Activated T-cell treated with anti-CD3 and anti-CD28 coated beads, Interleukin-2, amount 50 U/mL, for 4 hours (primary cell): ENCODE results near the gene SPATS2L. TPM values are rescaled to one million over a fixed set of nuclear protein-coding genes. Genes with fewer than 3 reads are reported as not detected.

ENCODE experiments used
- ATAC-seq, 2 donors: fragments of 200-7000 bp; cut with Tn5 transposase; one replicate each; pipeline ENCODE4 v1.10.0; 2021
- DNase-seq: peaks from one replicate; pipeline ENCODE4 v3.0.0-alpha.2; 2020
- H3K27me3 Mint-ChIP-seq: one replicate; pipeline ENCODE4 v1.8.0; 2021; ENCODE audit warnings: low read depth, mixed read lengths
- H3K36me3 Mint-ChIP-seq: one replicate; pipeline ENCODE4 v1.8.0; 2022; ENCODE audit warnings: mixed read lengths; ENCODE audit not compliant: insufficient read depth
- H3K4me1 Mint-ChIP-seq: one replicate; pipeline ENCODE4 v1.8.0; 2021; ENCODE audit warnings: low read depth, mixed read lengths
- H3K4me3 Mint-ChIP-seq: one replicate; pipeline ENCODE4 v1.8.0; 2021; ENCODE audit warnings: mild to moderate bottlenecking, moderate library complexity, mixed read lengths
- H3K9me3 Mint-ChIP-seq: one replicate; pipeline ENCODE4 v1.8.0; 2021; ENCODE audit warnings: mixed read lengths
- total RNA-seq, 3 donors: library from RNA; stranded (reverse); gene quantifications; one replicate each; pipeline ENCODE4 v1.2.1, GENCODE V29; 2021

SPATS2L gene
- total RNA-seq, 3 donors from 2014 or later = 6.6 to 9.5 (median 8.8) TPM

DNA sequence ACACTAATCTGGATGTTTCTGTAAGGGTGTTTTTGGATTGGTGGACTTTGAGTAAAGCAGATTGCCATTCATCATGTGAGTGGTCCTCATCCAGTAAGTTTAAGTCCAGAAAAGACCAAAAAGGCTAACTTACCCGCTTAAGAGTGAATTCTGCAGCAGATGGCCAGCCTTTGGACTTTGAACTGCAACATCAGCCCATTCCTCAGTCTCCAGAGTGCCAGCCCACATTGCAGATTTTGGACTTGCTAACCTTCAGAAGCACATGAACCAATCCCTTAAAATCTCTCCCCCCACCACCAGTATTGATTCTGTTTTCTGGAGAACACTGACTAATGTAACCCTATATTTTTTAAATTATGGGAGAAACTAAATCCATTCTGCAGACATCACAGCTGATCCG lies 30.0 kb upstream of the SPATS2L start:
- no peaks in the 10 kb centered on the region for H3K4me1 Mint-ChIP-seq
- no peaks in the 10 kb centered on the region for H3K36me3 Mint-ChIP-seq
- no peak for DNase-seq
- H3K9me3 Mint-ChIP-seq = no peaks in the 10 kb centered on the region
- peaks cover 5% of the 10 kb centered on the region for H3K27me3 Mint-ChIP-seq
- no peak overlapping the region for H3K4me3 Mint-ChIP-seq
- no peak for ATAC-seq

- Mint-ChIP-seq H3K36me3 (no peaks in the 10 kb centered on the region), H3K4me3 (no peak overlapping the region), H3K27me3 (peaks cover 14% of the 10 kb centered on the region), H3K9me3 (no peaks in the 10 kb centered on the region), H3K4me1 (no peaks in the 10 kb centered on the region)
- DNase-seq = no peak
- no peak for ATAC-seq
These were observed 27.7 kb upstream of the SPATS2L start for GRCh38 chr2:200278694-200279316.

DNA sequence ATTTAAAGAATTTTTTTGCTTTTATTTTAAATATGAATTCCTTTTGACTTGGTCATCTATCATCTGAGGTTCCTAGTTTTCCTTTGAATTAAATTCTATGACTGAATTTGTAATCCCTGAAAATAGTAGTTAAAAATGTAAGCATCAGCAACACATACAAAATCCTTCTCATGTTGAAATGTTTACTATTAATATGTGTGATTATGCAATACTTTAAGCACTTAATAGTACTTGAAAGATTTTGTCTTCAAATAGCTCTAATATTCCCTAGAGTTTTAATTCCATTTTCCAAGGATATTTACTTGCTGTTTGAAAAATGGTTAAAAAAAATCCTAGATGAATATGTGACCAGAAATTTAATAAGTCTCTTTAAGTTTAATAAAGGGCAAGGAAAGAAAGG lies 26.6 kb upstream of the SPATS2L start:
- DNase-seq = no peak
- no peaks in the 10 kb centered on the region for H3K4me1 Mint-ChIP-seq
- ATAC-seq = no peak
- H3K27me3 Mint-ChIP-seq = peaks cover 16% of the 10 kb centered on the region
- H3K4me3 Mint-ChIP-seq = no peak overlapping the region
- no peaks in the 10 kb centered on the region for H3K36me3 Mint-ChIP-seq
- no peaks in the 10 kb centered on the region for H3K9me3 Mint-ChIP-seq

DNA sequence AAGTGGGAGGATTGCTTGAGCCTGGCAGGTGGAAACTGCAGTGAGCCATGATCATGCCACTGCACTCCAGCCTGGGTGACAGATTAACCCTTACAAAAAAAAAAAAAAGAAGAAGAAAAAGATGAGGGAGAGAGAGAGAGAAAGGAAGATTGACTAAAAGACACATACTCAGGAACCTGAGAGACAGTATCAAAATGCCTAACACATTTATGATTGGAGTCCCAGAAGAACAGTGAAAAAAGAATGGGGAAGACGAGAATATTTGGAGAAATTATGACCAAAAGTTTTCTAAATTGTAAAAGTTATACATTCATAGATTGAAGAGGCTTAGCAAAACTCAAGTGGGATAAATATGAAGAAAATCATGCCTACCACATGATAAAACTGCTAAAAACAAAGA lies 19.9 kb upstream of the SPATS2L start:
- ATAC-seq (no peak), DNase-seq (no peak)
- Mint-ChIP-seq H3K4me3 (no peak overlapping the region), H3K27me3 (peaks cover 25% of the 10 kb centered on the region), H3K4me1 (no peaks in the 10 kb centered on the region), H3K36me3 (no peaks in the 10 kb centered on the region), H3K9me3 (peaks cover 3% of the 10 kb centered on the region)

DNA sequence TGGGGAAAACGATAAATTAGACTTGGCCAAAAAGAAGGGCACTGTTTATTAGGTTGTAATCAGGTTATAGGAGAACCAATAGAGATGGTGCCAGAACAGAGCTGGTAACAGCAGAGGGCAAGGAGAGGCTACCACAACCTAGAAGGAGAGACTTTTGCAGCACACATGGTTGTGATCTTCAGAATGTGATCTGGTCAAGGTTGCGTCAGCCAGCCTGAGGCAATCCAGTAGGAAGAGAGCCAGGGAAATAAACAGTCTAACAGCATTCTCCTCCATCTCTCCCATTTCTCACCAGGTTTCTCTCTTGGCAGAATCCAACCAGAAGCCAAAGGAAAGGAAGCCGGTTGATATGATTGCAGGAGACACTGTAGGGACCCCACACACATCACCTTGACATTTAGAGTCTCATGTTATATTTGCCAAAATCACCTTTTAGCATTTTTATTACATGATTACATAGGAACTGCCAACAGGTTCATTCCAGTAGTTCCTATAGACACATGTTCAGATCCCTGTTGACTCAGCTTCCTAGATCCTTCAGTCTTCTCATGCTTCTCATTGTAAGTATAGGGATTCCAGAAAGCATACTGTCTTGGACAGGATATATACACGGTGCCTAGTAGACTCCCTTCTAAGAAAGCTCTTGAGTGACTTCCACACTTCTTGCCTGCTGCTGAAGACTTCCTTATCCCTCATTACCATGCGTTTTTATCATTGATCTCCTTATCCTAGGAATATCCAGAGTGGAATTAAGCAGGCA lies 17.6 kb upstream of the SPATS2L start:
- H3K4me3 Mint-ChIP-seq = no peak overlapping the region
- H3K27me3 Mint-ChIP-seq = peaks cover 15% of the 10 kb centered on the region
- H3K36me3 Mint-ChIP-seq = no peaks in the 10 kb centered on the region
- no peak for ATAC-seq
- DNase-seq = no peak
- no peaks in the 10 kb centered on the region for H3K4me1 Mint-ChIP-seq
- H3K9me3 Mint-ChIP-seq = peaks cover 3% of the 10 kb centered on the region

- H3K4me3 Mint-ChIP-seq = no peak overlapping the region
- no peaks in the 10 kb centered on the region for H3K4me1 Mint-ChIP-seq
- no peaks in the 10 kb centered on the region for H3K36me3 Mint-ChIP-seq
- H3K9me3 Mint-ChIP-seq = no peaks in the 10 kb centered on the region
- ATAC-seq (no peak), DNase-seq (no peak)
- H3K27me3 Mint-ChIP-seq = peaks cover 3% of the 10 kb centered on the region
These were observed 10.4 kb upstream of the SPATS2L start for GRCh38 chr2:200296118-200296517.

GRCh38 chr2:200297100-200297499 lies 9.4 kb upstream of the SPATS2L start:
- DNase-seq (no peak), ATAC-seq (no peak)
- Mint-ChIP-seq H3K9me3 (no peaks in the 10 kb centered on the region), H3K36me3 (no peaks in the 10 kb centered on the region), H3K27me3 (no peaks in the 10 kb centered on the region), H3K4me3 (no peak overlapping the region), H3K4me1 (no peaks in the 10 kb centered on the region)

DNA sequence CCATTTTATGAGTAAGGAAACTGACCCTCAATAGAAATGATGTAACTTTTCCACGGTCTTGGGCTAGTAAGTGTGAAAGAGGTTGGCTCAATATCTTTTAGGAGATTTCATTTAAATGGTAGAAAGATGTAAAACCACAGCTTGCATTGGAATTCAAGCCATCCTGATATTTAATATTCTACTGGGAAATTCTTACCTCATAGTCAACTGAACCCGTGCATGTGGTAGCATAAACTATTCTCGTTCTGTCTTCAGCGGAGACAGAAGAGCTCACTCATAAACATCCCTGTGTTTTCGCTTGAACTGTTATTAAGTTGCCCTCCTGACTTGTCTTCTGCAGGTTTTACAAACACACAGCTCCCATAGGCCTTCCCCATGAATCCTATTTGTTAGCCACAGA lies 8.5 kb upstream of the SPATS2L start:
- no peaks in the 10 kb centered on the region for H3K9me3 Mint-ChIP-seq
- no peak for ATAC-seq
- H3K4me1 Mint-ChIP-seq = no peaks in the 10 kb centered on the region
- no peaks in the 10 kb centered on the region for H3K36me3 Mint-ChIP-seq
- H3K4me3 Mint-ChIP-seq = no peak overlapping the region
- no peaks in the 10 kb centered on the region for H3K27me3 Mint-ChIP-seq
- no peak for DNase-seq

DNA sequence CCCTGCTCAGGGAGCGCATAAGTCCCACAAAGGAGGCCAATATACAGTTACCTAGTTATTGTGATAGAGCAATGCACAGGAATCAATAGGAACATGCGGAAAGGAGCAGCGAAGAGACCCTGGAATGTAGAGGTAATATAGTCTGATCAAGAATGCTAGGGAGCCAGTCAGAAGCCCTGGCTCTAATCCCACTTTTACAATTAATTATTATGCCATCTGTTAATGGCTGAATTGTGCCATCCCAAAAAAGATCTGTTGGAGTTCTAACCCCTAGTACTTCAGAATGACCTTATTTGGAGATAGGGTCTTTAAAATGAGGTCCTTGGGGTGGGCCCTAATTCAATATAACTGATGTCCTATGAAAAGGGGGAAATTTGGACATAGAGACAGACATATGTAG lies 7.7 kb upstream of the SPATS2L start:
- DNase-seq = no peak
- no peak for ATAC-seq
- no peak overlapping the region for H3K4me3 Mint-ChIP-seq
- no peaks in the 10 kb centered on the region for H3K9me3 Mint-ChIP-seq
- H3K4me1 Mint-ChIP-seq = no peaks in the 10 kb centered on the region
- no peaks in the 10 kb centered on the region for H3K27me3 Mint-ChIP-seq
- H3K36me3 Mint-ChIP-seq = no peaks in the 10 kb centered on the region

GRCh38 chr2:200300065-200300464 lies 6.4 kb upstream of the SPATS2L start:
- H3K4me1 Mint-ChIP-seq = no peaks in the 10 kb centered on the region
- no peaks in the 10 kb centered on the region for H3K36me3 Mint-ChIP-seq
- H3K9me3 Mint-ChIP-seq = no peaks in the 10 kb centered on the region
- H3K27me3 Mint-ChIP-seq = no peaks in the 10 kb centered on the region
- no peak for DNase-seq
- ATAC-seq = no peak
- no peak overlapping the region for H3K4me3 Mint-ChIP-seq

DNA sequence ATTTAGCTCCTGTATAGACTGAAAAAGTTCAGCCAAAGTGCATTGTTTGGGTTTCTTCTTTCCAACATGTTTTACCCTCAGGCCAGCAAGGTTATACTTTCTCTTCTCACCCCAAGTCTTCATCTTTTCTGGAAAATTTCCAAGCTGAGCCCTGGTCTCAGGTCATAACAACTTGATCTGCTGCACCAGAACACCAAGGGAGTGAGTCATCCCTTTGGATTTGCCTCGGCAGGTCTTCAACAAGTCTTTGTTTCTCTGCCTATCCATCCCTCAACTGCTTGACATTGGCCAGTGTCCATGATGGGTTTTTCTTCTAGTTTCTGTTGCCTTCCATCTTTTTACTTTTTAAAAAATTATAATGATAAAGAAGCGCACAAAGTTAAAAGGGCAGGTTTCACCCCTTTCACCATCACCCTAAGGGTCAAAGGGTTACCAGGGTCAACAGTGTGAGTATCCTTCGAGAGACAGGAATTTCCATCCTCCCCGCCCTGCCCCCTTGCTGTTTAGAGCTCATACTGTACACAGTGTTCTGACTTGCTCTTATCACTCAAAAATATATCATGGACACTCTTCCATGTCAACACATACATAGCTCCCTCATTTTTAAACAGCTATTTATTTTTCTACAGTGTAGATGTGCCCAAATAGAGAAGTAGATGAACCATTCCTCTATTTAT lies 5.7 kb upstream of the SPATS2L start:
- H3K36me3 Mint-ChIP-seq = no peaks in the 10 kb centered on the region
- peaks cover under 1% of the 10 kb centered on the region for H3K4me1 Mint-ChIP-seq
- H3K9me3 Mint-ChIP-seq = no peaks in the 10 kb centered on the region
- no peak overlapping the region for H3K4me3 Mint-ChIP-seq
- no peak for ATAC-seq
- DNase-seq = no peak
- peaks cover under 1% of the 10 kb centered on the region for H3K27me3 Mint-ChIP-seq

DNA sequence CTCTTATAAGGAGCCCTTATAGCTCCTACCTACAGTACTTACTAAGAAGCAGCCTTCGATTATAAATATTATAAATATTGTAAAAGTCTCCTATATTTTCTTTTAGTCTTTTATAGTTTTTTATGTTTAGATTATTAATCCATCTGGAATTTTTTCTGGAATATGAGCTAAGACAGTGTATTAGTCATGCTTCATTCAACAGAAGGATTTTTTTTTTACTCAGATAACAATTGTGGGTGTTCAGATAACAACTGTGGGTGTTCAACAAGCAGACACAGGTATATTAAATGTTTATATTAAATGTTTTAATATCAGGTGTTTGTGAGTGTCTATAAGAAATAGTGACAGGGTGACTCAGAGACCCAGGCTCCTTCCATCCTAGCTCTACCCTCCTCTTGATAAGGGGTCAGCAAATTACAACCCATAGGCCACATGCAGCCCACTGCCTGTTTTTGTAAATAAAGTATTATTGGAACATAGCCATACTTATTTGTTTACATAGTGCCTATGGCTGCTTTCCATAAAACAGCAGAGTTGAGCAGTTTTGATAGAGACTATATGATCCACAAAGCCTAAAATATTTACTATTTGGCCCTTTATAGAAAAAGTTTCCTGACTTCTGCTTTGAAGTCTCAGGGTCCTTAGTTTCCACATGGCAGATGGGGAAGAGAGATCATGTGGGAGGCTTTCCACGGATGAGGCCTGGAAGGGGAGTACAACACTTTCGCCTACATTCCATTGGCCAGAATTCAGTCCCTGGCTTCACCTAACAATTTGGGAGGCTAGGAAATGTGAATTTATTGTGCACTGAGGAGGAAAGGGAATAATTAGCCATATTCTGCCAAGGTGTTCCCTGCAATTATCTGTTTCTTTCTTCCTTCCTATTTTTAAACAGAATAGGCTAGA lies 4.3 kb upstream of the SPATS2L start:
- ATAC-seq (no peak), DNase-seq (no peak)
- H3K36me3 Mint-ChIP-seq = no peaks in the 10 kb centered on the region
- H3K4me3 Mint-ChIP-seq = no peak overlapping the region
- no peaks in the 10 kb centered on the region for H3K9me3 Mint-ChIP-seq
- H3K27me3 Mint-ChIP-seq = peaks cover 7% of the 10 kb centered on the region
- H3K4me1 Mint-ChIP-seq = peaks cover 6% of the 10 kb centered on the region

DNA sequence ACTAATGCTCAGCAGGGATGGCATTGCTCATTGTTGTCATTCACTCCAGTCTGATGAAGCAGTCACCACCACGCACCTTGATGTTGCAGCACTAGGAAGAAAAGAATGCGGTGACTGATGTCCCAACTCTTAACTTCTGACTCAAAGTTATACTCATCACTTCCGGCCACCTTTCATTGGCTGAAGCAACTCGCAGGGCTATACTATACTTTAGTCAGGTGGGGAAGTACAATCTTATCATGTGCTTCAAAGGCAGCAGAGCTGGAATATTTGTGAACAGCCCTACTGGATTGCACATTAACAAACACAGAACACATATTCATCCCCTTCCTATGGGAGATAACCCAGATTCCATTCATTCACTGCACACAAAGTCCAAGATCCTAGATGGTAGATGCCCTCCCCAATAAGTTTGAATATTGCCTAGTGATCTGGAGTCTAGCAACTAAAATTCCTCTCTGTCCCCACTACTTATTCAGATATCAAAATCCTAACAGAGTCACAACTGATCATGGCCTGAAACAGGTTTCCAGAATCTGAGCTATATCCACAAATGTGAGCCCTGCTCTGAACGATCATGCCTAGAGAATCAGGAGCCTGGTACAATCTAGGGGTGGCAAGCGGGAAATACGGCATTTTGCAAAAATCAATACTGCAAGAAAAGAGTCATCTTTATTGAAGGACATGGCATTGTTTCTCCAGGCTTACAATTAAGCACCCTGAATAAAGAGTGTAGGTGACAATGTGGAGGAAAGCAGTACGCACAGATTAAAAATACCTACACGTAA lies 3.4 kb upstream of the SPATS2L start:
- H3K36me3 Mint-ChIP-seq = no peaks in the 10 kb centered on the region
- peaks cover 8% of the 10 kb centered on the region for H3K4me1 Mint-ChIP-seq
- no peaks in the 10 kb centered on the region for H3K9me3 Mint-ChIP-seq
- ATAC-seq (no peak), DNase-seq (no peak)
- peaks cover 7% of the 10 kb centered on the region for H3K27me3 Mint-ChIP-seq
- H3K4me3 Mint-ChIP-seq = no peak overlapping the region
